ENCODE data around the gene SRPRB. TPM values are rescaled to one million over a fixed set of nuclear protein-coding genes. Genes with fewer than 3 reads are reported as not detected.

SRPRB gene
- total RNA-seq (2014; rRNA removed; shearing (Covaris generic)) = 82.5 and 110 TPM in 2 replicates
- 99.4 and 102 TPM in 2 replicates for polyA plus RNA-seq (2016; fragmentation: Nextera tagmentation; extraction: Ambion mirVana)

DNA sequence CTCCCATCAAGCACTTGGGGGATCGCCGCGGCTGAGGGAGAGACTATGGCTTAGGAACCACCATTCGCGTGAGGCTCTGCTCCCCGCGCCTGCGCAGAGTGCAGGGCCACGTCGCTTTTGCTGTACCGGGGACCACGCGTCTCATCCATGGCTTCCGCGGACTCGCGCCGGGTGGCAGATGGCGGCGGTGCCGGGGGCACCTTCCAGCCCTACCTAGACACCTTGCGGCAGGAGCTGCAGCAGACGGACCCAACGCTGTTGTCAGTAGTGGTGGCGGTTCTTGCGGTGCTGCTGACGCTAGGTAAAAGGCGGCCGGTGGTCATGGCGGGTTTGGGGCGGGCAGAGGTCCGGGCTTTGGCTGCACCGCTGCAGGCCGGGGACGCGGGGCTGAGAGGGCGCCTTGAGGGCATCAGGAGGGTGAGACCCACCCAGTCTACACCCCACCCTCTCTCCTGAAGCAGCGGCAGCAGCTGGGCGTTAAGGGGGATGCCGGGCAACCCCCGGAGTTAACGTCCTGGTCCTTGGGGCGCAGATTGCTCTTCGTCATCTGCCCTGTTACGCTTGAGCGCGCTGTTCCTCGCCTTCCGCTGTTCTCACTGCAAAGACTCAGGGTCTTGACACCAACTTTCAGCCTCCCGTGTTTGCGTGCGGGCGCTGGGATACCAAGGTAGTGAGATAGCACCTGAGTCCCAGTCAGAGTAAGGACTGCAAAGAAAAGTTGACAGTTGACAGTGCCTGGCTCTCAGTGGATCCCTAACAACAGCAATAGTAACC is at the start of gene SRPRB:
SRPRB (plus strand) TSS at position 114 of the 774 bp plus-strand sequence; CDS start at position 148, 34 bp downstream.
- peak; percentile 96 for DNase-seq
- H2AFZ ChIP-seq = peak within 1 kb of the TSS; percentile 90
- H3K4me1 ChIP-seq (ENCODE audit: insufficient read depth) = peaks cover 12% of the 10 kb centered on the region; the same call in 1 of the 2 replicates
- H3K36me3 ChIP-seq (ENCODE audit: low read depth) = peaks cover 32% of the 10 kb centered on the region
- H3K27ac ChIP-seq = peak within 1 kb of the TSS; percentile 68
- H3F3A ChIP-seq (ENCODE audit: insufficient read depth) = peaks cover 3% of the 10 kb centered on the region; the same call in 1 of the 2 replicates
- H3K4me2 ChIP-seq (ENCODE audit: unreplicated experiment) = peak within 1 kb of the TSS; percentile 90
- in situ Hi-C loops (cut with MboI) = loop anchor here (25.0 kb wide), 1 partner anchor 344 kb away; no protein-coding TSS in a partner anchor
- 0 to 1% methylated on average over 41 to 44 of the region's 53 CpGs for WGBS, 2 experiments (ENCODE audit: low coverage in 1 of 2, low lambda C conversion rate in 2 of 2, missing lambda C conversion rate in 2 of 2)
- H4K20me1 ChIP-seq (ENCODE audit: insufficient read depth) = no peaks in the 10 kb centered on the region; the same call in 1 of the 2 replicates
- peak within 1 kb of the TSS; percentile 95 for H3K4me3 ChIP-seq
- H3K27me3 ChIP-seq (replicated peaks; ENCODE audit: insufficient read depth) = no peaks in the 10 kb centered on the region
- peak within 1 kb of the TSS; percentile 93 for H3K9ac ChIP-seq
- no peak for TF ChIP-seq EZH2 (IDR thresholded peaks at IDR 0.05; ENCODE audit: insufficient read depth, poor library complexity, severe bottlenecking)
- TF ChIP-seq EZH2phosphoT487 (IDR thresholded peaks at IDR 0.05; ENCODE audit: insufficient read depth, low read depth) = no peak
- no peaks in the 10 kb centered on the region for H3K9me3 ChIP-seq (ENCODE audit: low read depth)
- no peaks in the 10 kb centered on the region for H3K9me2 ChIP-seq (ENCODE audit: insufficient read depth)
- peaks cover 46% of the 10 kb centered on the region for H3K79me2 ChIP-seq (ENCODE audit: insufficient read depth)

- in situ Hi-C loops (cut with MboI) = no loop called here
These were observed 48.6 kb upstream of the SRPRB start for GRCh38 chr3:133756716-133757694.

DNA sequence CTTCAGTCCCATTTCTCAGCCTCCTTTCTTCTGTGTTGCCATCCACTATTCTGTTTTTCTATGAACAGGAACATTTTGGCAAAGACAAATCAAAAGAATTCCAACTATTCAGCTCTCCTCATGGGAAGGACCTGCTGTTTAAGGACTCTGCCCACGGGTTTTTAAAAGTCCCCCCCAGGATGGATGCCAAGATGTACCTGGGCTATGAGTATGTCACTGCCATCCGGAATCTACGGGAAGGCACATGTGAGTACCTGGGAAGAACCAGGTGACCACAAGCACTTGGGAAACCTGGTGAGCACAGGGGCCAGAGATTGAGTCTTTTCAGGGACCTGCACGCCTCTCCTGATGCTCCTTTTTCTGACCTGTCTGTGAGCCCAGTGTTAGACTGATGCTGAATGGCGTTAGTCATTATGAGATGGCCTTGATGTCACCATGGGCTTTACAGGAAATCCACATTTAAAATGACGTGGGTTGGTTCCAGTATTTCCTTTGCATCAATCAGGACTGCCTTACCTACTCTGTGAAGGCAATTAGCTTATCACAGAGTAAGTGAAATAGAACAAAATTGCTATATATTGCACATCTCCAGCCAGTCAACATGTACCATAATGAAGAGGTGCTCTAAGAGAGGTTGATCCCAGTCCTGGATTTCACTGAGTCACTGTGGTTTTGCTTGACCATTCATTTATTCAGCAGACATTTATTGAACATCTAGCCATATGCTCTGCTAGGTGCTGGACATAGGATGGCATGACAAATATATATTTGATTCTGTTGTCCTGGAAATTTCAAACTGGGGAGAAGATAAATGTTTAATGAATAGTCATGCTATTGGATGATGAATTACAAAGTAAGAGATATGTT is 47.7 kb upstream of the SRPRB start:
- no peaks in the 10 kb centered on the region for H3K9me3 ChIP-seq (ENCODE audit: low read depth)
- no peaks in the 10 kb centered on the region for H3F3A ChIP-seq (ENCODE audit: insufficient read depth)
- no peak overlapping the region for H3K9ac ChIP-seq
- H3K79me2 ChIP-seq (ENCODE audit: insufficient read depth) = no peaks in the 10 kb centered on the region
- no peaks in the 10 kb centered on the region for H3K36me3 ChIP-seq (ENCODE audit: low read depth)
- H4K20me1 ChIP-seq (ENCODE audit: insufficient read depth) = no peaks in the 10 kb centered on the region
- H3K4me2 ChIP-seq (ENCODE audit: unreplicated experiment) = no peak overlapping the region
- no peak for TF ChIP-seq EZH2 (IDR thresholded peaks at IDR 0.05; ENCODE audit: insufficient read depth, poor library complexity, severe bottlenecking)
- TF ChIP-seq EZH2phosphoT487 (IDR thresholded peaks at IDR 0.05; ENCODE audit: insufficient read depth, low read depth) = no peak
- in situ Hi-C loops (cut with MboI) = no loop called here
- H3K27ac ChIP-seq = no peak overlapping the region
- no peak overlapping the region for H3K4me3 ChIP-seq
- no peaks in the 10 kb centered on the region for H3K4me1 ChIP-seq (ENCODE audit: insufficient read depth)
- no peak for DNase-seq
- H3K27me3 ChIP-seq (replicated peaks; ENCODE audit: insufficient read depth) = 0 out of 2 replicates have a peak, but pooled peaks cover 8% of the 10 kb centered on the region
- H2AFZ ChIP-seq = no peak overlapping the region
- H3K9me2 ChIP-seq (ENCODE audit: insufficient read depth) = no peaks in the 10 kb centered on the region
- 49 to 53% methylated on average over 6 of the region's 6 CpGs for WGBS, 2 experiments (ENCODE audit: low coverage in 1 of 2, low lambda C conversion rate in 2 of 2, missing lambda C conversion rate in 2 of 2)

More at GRCh38 chr3:133756716-133757694, 48.6 kb upstream of the SRPRB start:
- Histone ChIP-seq H3K27me3 (replicated peaks; ENCODE audit: insufficient read depth) (0 out of 2 replicates have a peak, but pooled peaks cover 8% of the 10 kb centered on the region), H3K4me3 (no peak overlapping the region), H3K36me3 (ENCODE audit: low read depth) (no peaks in the 10 kb centered on the region), H3K4me1 (ENCODE audit: insufficient read depth) (no peaks in the 10 kb centered on the region), H3K4me2 (ENCODE audit: unreplicated experiment) (no peak overlapping the region), H3F3A (ENCODE audit: insufficient read depth) (no peaks in the 10 kb centered on the region), H4K20me1 (ENCODE audit: insufficient read depth) (no peaks in the 10 kb centered on the region), H3K79me2 (ENCODE audit: insufficient read depth) (no peaks in the 10 kb centered on the region), H3K9me2 (ENCODE audit: insufficient read depth) (no peaks in the 10 kb centered on the region), H3K9me3 (ENCODE audit: low read depth) (no peaks in the 10 kb centered on the region), H3K27ac (no peak overlapping the region), H2AFZ (no peak overlapping the region), H3K9ac (no peak overlapping the region)
- no peak for DNase-seq
- no peak for TF ChIP-seq EZH2phosphoT487 (IDR thresholded peaks at IDR 0.05; ENCODE audit: insufficient read depth, low read depth)
- no peak for TF ChIP-seq EZH2 (IDR thresholded peaks at IDR 0.05; ENCODE audit: insufficient read depth, poor library complexity, severe bottlenecking)
- 74 to 82% methylated on average over 18 to 20 of the region's 20 CpGs for WGBS, 2 experiments (ENCODE audit: low coverage in 1 of 2, low lambda C conversion rate in 2 of 2, missing lambda C conversion rate in 2 of 2)
